ENCODE data around the gene GPR37L1.

GPR37L1 gene

GRCh38 chr1:202093858-202094257, 28.9 kb upstream of the GPR37L1 start:
- DNase-seq (ENCODE audit: low read depth): no peak
- no peak overlapping the region for H3K4me3 ChIP-seq (ENCODE audit: control insufficient read depth, low read depth, low read length)
- TF ChIP-seq CTCF (conservative IDR thresholded peaks at IDR 0.05; ENCODE audit: control insufficient read depth, insufficient read depth, low read depth, low read length): no peak

GRCh38 chr1:202101184-202101583, 21.5 kb upstream of the GPR37L1 start:
- H3K4me3 ChIP-seq (ENCODE audit: control insufficient read depth, low read depth, low read length): no peak overlapping the region
- DNase-seq (ENCODE audit: low read depth): no peak
- TF ChIP-seq CTCF (conservative IDR thresholded peaks at IDR 0.05; ENCODE audit: control insufficient read depth, insufficient read depth, low read depth, low read length): no peak

- H3K4me3 ChIP-seq (ENCODE audit: control insufficient read depth, low read depth, low read length): no peak overlapping the region
- TF ChIP-seq CTCF (conservative IDR thresholded peaks at IDR 0.05; ENCODE audit: control insufficient read depth, insufficient read depth, low read depth, low read length): no peak
Observed at GRCh38 chr1:202104073-202104472, 18.6 kb upstream of the GPR37L1 start.

GRCh38 chr1:202105571-202106339, 17.0 kb upstream of the GPR37L1 start:
- no peak for DNase-seq (ENCODE audit: low read depth)
- TF ChIP-seq CTCF (conservative IDR thresholded peaks at IDR 0.05; ENCODE audit: control insufficient read depth, insufficient read depth, low read depth, low read length): no peak
- H3K4me3 ChIP-seq (ENCODE audit: control insufficient read depth, low read depth, low read length): no peak overlapping the region

More at GRCh38 chr1:202104073-202104472, 18.6 kb upstream of the GPR37L1 start:
- DNase-seq (ENCODE audit: low read depth): no peak

- H3K4me3 ChIP-seq (ENCODE audit: control insufficient read depth, low read depth, low read length): no peak overlapping the region
- TF ChIP-seq CTCF (conservative IDR thresholded peaks at IDR 0.05; ENCODE audit: control insufficient read depth, insufficient read depth, low read depth, low read length): no peak
- no peak for DNase-seq (ENCODE audit: low read depth)
Observed at GRCh38 chr1:202106340-202107254, 16.1 kb upstream of the GPR37L1 start.

GRCh38 chr1:202107321-202107761, 15.4 kb upstream of the GPR37L1 start:
- no peak overlapping the region for H3K4me3 ChIP-seq (ENCODE audit: control insufficient read depth, low read depth, low read length)
- no peak for TF ChIP-seq CTCF (conservative IDR thresholded peaks at IDR 0.05; ENCODE audit: control insufficient read depth, insufficient read depth, low read depth, low read length)
- no peak for DNase-seq (ENCODE audit: low read depth)
